Left lobe of liver (tissue), 1 donor: ENCODE results near the gene MBD3L5. TPM values are rescaled to one million over a fixed set of nuclear protein-coding genes. Genes with fewer than 3 reads are reported as not detected.

ENCODE experiments used
- total RNA-seq: library from RNA; stranded (reverse); gene quantifications from one replicate; pipeline ENCODE4 v1.2.1, GENCODE V29; 2021
- donor health status: DM: no; HTN: yes; CAD: no.

Gene MBD3L5
- total RNA-seq, 1 donor from 2014 or later = not detected

Other genes starting within 250 kb of the MBD3L5 start
- gene ADGRE1, start 143.0 kb upstream of the MBD3L5 start, total RNA-seq = 0.88 TPM
- not detected for gene MBD3L2B, start 9.1 kb upstream of the MBD3L5 start, total RNA-seq
- gene MBD3L4, start 9.6 kb downstream of the MBD3L5 start, total RNA-seq = not detected
- not detected for gene MBD3L2, start 18.7 kb downstream of the MBD3L5 start, total RNA-seq
- gene MBD3L3, start 28.1 kb downstream of the MBD3L5 start, total RNA-seq = not detected
- 3.0 TPM for gene ZNF557, start 39.1 kb downstream of the MBD3L5 start, total RNA-seq